ENCODE results near the gene KCNMA1. TPM values are rescaled to one million over a fixed set of nuclear protein-coding genes. Genes with fewer than 3 reads are reported as not detected.

The KCNMA1 gene
- total and polyA plus RNA-seq, 9 of the 15 experiments (the other 6 are each of a cell fraction or from before 2014, with no cell fraction given), result 0.01 to 0.95 (median 0.15) TPM; not detected in 4

DNA sequence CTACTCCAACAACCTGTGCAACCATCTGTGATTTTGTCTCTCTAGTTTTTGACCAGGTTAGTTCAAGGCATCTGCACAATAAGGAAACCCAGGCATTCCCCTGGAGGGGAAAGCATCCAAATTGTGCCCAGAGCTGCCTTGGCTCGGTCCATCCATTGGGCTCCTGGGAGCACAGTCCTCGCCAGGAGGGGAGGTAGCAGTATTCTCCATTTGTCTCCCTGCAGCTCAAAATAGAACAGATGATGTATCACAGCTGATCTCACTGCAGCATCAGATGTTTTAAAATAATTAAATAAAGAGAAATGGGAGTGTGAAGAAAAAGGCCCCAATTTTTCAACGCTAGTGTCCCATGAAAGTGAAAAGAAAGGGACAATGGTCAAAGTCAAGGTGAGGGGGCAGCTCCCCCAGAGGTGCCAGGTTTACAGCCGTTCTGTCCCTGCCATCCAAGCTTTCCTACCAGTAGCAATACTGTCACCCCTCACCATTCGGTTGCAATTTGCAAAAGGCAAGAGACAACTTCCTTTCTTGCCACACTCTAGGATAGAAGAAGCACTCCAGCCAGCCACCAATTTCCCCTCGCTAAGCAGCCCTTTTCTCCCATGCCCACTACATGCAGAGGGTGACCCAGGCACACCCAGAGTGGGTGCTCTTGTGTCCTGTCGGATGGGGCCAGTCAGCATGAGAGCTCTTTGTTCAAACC lies 43.7 kb downstream of the KCNMA1 start:
- no peak for FAIRE-seq
- CTCF ChIA-PET (ENCODE audit: low intra/inter-chr PET ratio), result no interaction called here

More for the DNA sequence above, 43.7 kb downstream of the KCNMA1 start:
- no peak overlapping the region for H3K4me3 ChIP-seq
- no peaks in the 10 kb centered on the region for H3K9me1 ChIP-seq (ENCODE audit: control insufficient read depth, insufficient read depth, low read length)
- H3K79me2 ChIP-seq (ENCODE audit: control insufficient read depth, insufficient read depth, low read length), result no peaks in the 10 kb centered on the region
- POLR2A ChIA-PET, result no interaction called here
- H3K36me3 ChIP-seq (ENCODE audit: control insufficient read depth, insufficient read depth, low read length), result no peaks in the 10 kb centered on the region
- in situ Hi-C loops (cut with MboI) (no loop called here), intact Hi-C loops (cut with micrococcal nuclease) (no loop called here)
- BruUV-seq (replicated peaks), result no TSS peak
- H3K9ac ChIP-seq (ENCODE audit: insufficient read depth in 1 of 2, low read depth in 2 of 2, low read length in 2 of 2), result no peak overlapping the region
- DNase-seq (ENCODE audit: extremely low read depth in 1 of 4, low spot score in 3 of 4) (no peak), ATAC-seq (no peak)
- 2% methylated on average over 7 of the region's 7 CpGs for WGBS (ENCODE audit: insufficient coverage, low coverage, missing lambda C conversion rate)
- no peaks in the 10 kb centered on the region for H4K20me1 ChIP-seq (replicated peaks; ENCODE audit: control insufficient read depth, insufficient read depth, low read length)
- H3K9me3 ChIP-seq (replicated peaks; ENCODE audit: control insufficient read depth, insufficient read depth, low read depth, low read length), result no peaks in the 10 kb centered on the region
- no peak overlapping the region for H3K27ac ChIP-seq (ENCODE audit: extremely low read depth, low read depth, low read length)
- H3K4me2 ChIP-seq (ENCODE audit: insufficient read depth, low read length), result no peak overlapping the region
- H3K4me1 ChIP-seq (replicated peaks in 1 of 2; ENCODE audit: control insufficient read depth in 2 of 2, insufficient read depth in 2 of 2, low read length in 2 of 2), result no peaks in the 10 kb centered on the region; a peak in 2 of 5 replicates
- H2AFZ ChIP-seq (ENCODE audit: low read depth, low read length), result no peak overlapping the region
- no peak for TF ChIP-seq STAT6 (CRISPR knock-in tag; IDR thresholded peaks at IDR 0.05)
- TF ChIP-seq KDM1A (IDR thresholded peaks at IDR 0.05), result no peak
- no peak for TF ChIP-seq TEAD4 (IDR thresholded peaks at IDR 0.05; ENCODE audit: low read length)
- TF ChIP-seq TEAD4 (CRISPR knock-in tag; IDR thresholded peaks at IDR 0.05; ENCODE audit: borderline replicate concordance), result no peak
- TF ChIP-seq ZNF584 (CRISPR knock-in tag; IDR thresholded peaks at IDR 0.05; ENCODE audit: low read depth), result no peak
- TF ChIP-seq ZNF174 (CRISPR knock-in tag; IDR thresholded peaks at IDR 0.05), result no peak
- TF ChIP-seq RAD21 (CRISPR knock-in tag; conservative IDR thresholded peaks at IDR 0.05 in 1 of 2, IDR thresholded peaks at IDR 0.05 in 1 of 2), result no peak
- TF ChIP-seq TCF7 (IDR thresholded peaks at IDR 0.05; ENCODE audit: borderline replicate concordance), result no peak
- TF ChIP-seq RFX1 (IDR thresholded peaks at IDR 0.05), result no peak
- no peak for TF ChIP-seq ZSCAN29 (IDR thresholded peaks at IDR 0.05)
- no peak for TF ChIP-seq EP400 (IDR thresholded peaks at IDR 0.05)
- TF ChIP-seq ZNF668 (CRISPR knock-in tag; IDR thresholded peaks at IDR 0.05), result no peak
- TF ChIP-seq RCOR1 (IDR thresholded peaks at IDR 0.05; ENCODE audit: borderline replicate concordance in 1 of 2, low read depth in 2 of 2, low read length in 2 of 2), result no peak
- H3K27me3 ChIP-seq (ENCODE audit: control insufficient read depth in 2 of 2, insufficient read depth in 2 of 2, low read length in 2 of 2), result peaks cover 8 to 24% of the 10 kb centered on the region in 2 experiments; a peak in 4 of 5 replicates
